Subcutaneous adipose tissue (tissue), 4 donors: Measurements from ENCODE around the gene MOSPD3. TPM values are rescaled to one million over a fixed set of nuclear protein-coding genes. Genes with fewer than 3 reads are reported as not detected.

Experiments
- CTCF ChIP-seq: fragments of 450-650 bp; IDR thresholded peaks from one replicate; pipeline ENCODE4 v1.5.1; 2016; ENCODE audit warnings: low read depth, mild to moderate bottlenecking, control low read depth, antibody characterized with exemption, moderate library complexity
- total RNA-seq, 4 donors: library from RNA; depleted of rRNA; stranded (reverse); fragments of >200 nt; gene quantifications; one replicate each; pipeline ENCODE4 v1.1.0, GENCODE V29; 2016

MOSPD3 gene, protein sequence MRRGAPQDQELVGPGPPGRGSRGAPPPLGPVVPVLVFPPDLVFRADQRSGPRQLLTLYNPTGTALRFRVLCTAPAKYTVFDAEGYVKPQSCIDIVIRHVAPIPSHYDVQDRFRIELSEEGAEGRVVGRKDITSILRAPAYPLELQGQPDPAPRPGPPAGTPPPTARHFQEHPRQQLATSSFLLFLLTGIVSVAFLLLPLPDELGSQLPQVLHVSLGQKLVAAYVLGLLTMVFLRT
- 10 to 100 TPM in 2 of 4 donors, 1 to 10 TPM in 2; 4.8 to 15.3 (median 11.7) TPM for total RNA-seq

DNA sequence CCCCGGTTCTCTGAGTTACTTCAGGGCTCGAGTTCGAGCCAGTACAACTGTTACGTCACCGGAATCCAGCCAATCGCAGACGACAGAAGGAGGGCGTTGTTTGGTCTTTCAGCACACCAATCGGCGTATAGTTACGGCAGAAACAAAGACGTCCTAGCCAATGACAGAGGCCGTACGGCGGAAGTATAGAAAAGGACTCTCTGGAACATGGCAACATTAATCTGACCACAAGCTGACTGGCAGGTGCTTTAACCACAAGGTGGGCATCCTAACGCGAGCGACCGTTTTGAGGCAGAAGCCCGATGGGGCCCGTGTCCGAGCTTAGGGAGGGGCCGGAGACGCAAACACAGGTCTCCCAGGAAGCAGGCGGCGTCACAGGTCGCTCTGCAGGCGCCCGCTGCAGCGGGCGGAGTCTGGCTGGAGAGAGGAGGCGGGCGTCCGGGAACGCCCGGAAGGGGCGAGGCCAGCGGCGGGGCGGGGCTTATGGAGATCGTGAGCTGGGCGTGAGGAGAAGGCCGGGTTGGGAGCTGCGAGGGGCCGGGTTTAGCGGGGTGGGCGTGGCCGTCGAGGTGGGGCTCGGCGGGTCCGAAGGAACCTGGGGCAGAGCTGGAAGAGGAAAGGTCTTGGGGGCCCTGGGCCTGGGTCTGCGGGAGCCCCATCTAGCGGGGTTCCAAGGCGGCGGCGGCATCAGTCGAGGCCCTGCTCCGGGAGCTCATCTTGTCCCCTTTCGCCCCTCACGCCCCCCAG lies at the start of gene MOSPD3:
Gene MOSPD3 (plus strand): TSS at position 558 of the 747 bp plus-strand sequence. CDS start 252 bp downstream, outside the sequence.
- no peak for TF ChIP-seq CTCF

DNA sequence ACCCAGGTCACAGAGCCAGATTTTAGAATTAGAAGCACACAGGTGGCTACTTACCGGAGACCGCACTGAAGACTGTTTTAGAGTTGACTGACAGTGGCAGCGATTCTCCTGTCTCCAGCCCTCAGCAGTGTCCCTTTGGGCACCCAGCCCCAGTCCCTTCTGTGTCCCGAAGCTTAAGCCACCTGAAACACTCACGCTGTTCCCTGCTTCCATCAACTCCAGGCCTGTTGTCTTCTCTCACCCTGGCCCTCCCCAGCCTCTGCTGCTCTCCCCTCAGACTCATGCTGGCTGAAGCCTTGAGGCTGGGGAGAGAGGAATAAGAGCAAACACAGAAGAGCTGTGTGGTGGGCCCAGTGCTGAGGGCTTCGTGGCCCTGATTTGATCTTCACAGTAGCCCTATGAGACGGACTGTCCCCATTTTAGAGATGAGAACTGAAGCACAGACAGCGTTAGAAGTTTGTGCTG lies 49.2 kb upstream of the MOSPD3 start:
- no peak for TF ChIP-seq CTCF

GRCh38 chr7:100563809-100564400 lies 48.4 kb upstream of the MOSPD3 start:
- no peak for TF ChIP-seq CTCF

- no peak for TF ChIP-seq CTCF
Observed at GRCh38 chr7:100565133-100565571, 47.2 kb upstream of the MOSPD3 start.

- no peak for TF ChIP-seq CTCF
Observed at GRCh38 chr7:100566018-100566531, 46.3 kb upstream of the MOSPD3 start.

DNA sequence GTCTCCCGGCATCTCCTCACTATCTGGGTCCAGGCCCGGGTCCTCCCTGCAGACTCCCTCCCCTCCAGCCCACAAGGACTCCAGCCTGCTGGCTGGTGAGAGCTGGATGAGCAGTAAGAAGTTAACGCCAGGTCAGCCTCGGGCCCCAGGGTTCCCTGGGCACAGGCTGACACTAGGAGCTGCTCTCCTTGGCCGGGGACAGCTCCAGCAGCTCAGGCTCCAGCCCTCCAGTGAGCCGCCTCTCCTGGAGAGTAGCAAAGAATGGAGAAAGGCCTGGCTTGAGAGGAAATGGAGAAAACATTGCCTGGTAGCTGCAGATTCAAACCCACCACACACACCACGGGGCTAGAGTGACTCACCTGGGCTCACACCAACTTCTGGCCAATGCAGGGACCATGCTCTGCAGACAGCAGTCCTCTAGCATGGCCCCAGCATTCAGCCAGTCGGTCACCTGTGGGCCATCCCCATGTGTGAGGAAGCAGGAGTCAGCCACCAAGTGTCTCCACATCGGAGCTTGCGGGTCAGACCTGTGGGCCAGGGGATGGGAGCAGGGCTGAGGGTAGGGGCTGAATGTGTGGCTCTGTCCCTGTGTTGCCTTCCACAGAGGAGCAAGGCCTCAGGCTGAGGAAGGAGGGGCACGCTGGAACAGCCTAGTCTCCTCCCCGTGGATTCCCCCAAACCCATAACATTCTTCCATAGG lies 45.2 kb upstream of the MOSPD3 start:
- TF ChIP-seq CTCF: no peak
